ENCODE data around the gene TMEM238.
A peak's percentile ranks its signal among the peaks of the same experiment; 100 is the strongest.
"Not testable (repeated sequence)": the region's sequence is repeated elsewhere in the genome, so short reads cannot be mapped to it uniquely, and the experiment has no call there.

TMEM238 gene

GRCh38 chr19:55401390-55401789, 17.3 kb upstream of the TMEM238 start:
- DNase-seq (ENCODE audit: low read depth in 2 of 2), result not testable (repeated sequence)

GRCh38 chr19:55400281-55401087, 16.4 kb upstream of the TMEM238 start:
- DNase-seq (ENCODE audit: low read depth in 2 of 2), result no peak

- no peak for DNase-seq (ENCODE audit: low read depth in 2 of 2)
Measured at GRCh38 chr19:55398200-55398925, 14.3 kb upstream of the TMEM238 start.

GRCh38 chr19:55392820-55393761, 9.0 kb upstream of the TMEM238 start:
- no peak for DNase-seq (ENCODE audit: low read depth in 2 of 2)

- no peak for DNase-seq (ENCODE audit: low read depth in 2 of 2)
Measured at GRCh38 chr19:55391702-55392615, 7.9 kb upstream of the TMEM238 start.

GRCh38 chr19:55391191-55391670, 7.1 kb upstream of the TMEM238 start:
- no peak for DNase-seq (ENCODE audit: low read depth in 2 of 2)

- no peak for DNase-seq (ENCODE audit: low read depth in 2 of 2)
Measured at GRCh38 chr19:55390461-55390880, 6.4 kb upstream of the TMEM238 start.

GRCh38 chr19:55389386-55390317, 5.6 kb upstream of the TMEM238 start:
- DNase-seq (ENCODE audit: low read depth in 2 of 2), result no peak

GRCh38 chr19:55387736-55388497, 3.8 kb upstream of the TMEM238 start:
- no peak for DNase-seq (ENCODE audit: low read depth in 2 of 2)

- no peak for DNase-seq (ENCODE audit: low read depth in 2 of 2)
Measured at GRCh38 chr19:55386493-55386971, 2.4 kb upstream of the TMEM238 start.

GRCh38 chr19:55385724-55386492, 1.8 kb upstream of the TMEM238 start, which contains the start of gene RPL28:
RPL28 (plus strand) TSS chr19:55385932; CDS start chr19:55386358, 426 bp downstream.
- DNase-seq (ENCODE audit: low read depth in 2 of 2), result peak; percentile 96 to 98

- DNase-seq (ENCODE audit: low read depth in 2 of 2), result peak; percentile 83 to 89
Measured at GRCh38 chr19:55384920-55385723, 1.0 kb upstream of the TMEM238 start.

GRCh38 chr19:55383279-55384130, 587 bp downstream of the TMEM238 start:
- DNase-seq (ENCODE audit: low read depth in 2 of 2), result no peak

- DNase-seq (ENCODE audit: low read depth in 2 of 2), result no peak
Measured at GRCh38 chr19:55382522-55383054, 1.5 kb downstream of the TMEM238 start.

- DNase-seq (ENCODE audit: low read depth in 2 of 2), result no peak
Measured at GRCh38 chr19:55382013-55382412, 2.1 kb downstream of the TMEM238 start.

- no peak for DNase-seq (ENCODE audit: low read depth in 2 of 2)
Measured at GRCh38 chr19:55379174-55379573, 4.9 kb downstream of the TMEM238 start.

Data from stimulated activated CD8-positive, alpha-beta memory T cell treated with anti-CD3 and anti-CD28 coated beads, Interleukin-15, amount 100 ng/mL, for 4 hours (primary cell).